Lower leg skin (tissue), 3 donors: ENCODE results near the gene ZNF135.

ENCODE experiments used
- CTCF ChIP-seq, 3 donors: fragments of 450-650 bp; IDR thresholded peaks; one replicate each; pipeline ENCODE4 v1.5.1; 2016; ENCODE audit warnings: antibody characterized with exemption in 3 of 3, mild to moderate bottlenecking in 3 of 3, moderate library complexity in 2 of 3
- POLR2A ChIP-seq, 2 donors: fragments of 450-650 bp; IDR thresholded peaks; one replicate each; pipeline ENCODE4 v1.6.1; 2016 to 2017; ENCODE audit warnings: antibody characterized with exemption in 2 of 2, mild to moderate bottlenecking in 1 of 2, moderate library complexity in 1 of 2

GRCh38 chr19:58038688-58039204, 20.3 kb upstream of the ZNF135 start:
- TF ChIP-seq POLR2A (IDR thresholded peaks at IDR 0.05) (no peak), CTCF (IDR thresholded peaks at IDR 0.05) (no peak)
